SK-N-SH treated with all-trans-retinoic acid at 6 μM for 48 hours (cell line): ENCODE measurements around the gene RAPGEF4.

Experiments
- ARNTL ChIP-seq: fragments of 450-650 bp; formaldehyde crosslinking; IDR thresholded peaks from 2 replicates; pipeline ENCODE4 v1.5.0; 2020; ENCODE audit warnings: low read depth, mild to moderate bottlenecking, moderate library complexity, borderline replicate concordance
- ESRRG ChIP-seq: fragments of 250-450 bp; sonication (Bioruptor Pico); IDR thresholded peaks from 2 replicates; pipeline ENCODE4 v1.6.1; 2021; ENCODE audit warnings: mild to moderate bottlenecking
- POU6F1 ChIP-seq: fragments of 250-450 bp; sonication (Bioruptor Pico); IDR thresholded peaks from 2 replicates; pipeline ENCODE4 v1.8.0; 2021; ENCODE audit warnings: low read depth, mild to moderate bottlenecking, moderate library complexity, borderline replicate concordance
- RARB ChIP-seq: fragments of 250-450 bp; sonication (Bioruptor Pico); IDR thresholded peaks from 2 replicates; pipeline ENCODE4 v1.8.0; 2021; ENCODE audit warnings: mild to moderate bottlenecking, moderate library complexity
- TCF4 ChIP-seq: fragments of 250-450 bp; sonication (Bioruptor Pico); IDR thresholded peaks from 2 replicates; pipeline ENCODE4 v1.8.0; 2021; ENCODE audit warnings: mild to moderate bottlenecking, moderate library complexity, borderline replicate concordance
- ZNF8 ChIP-seq: fragments of 450-650 bp; formaldehyde crosslinking; IDR thresholded peaks from 2 replicates; pipeline ENCODE4 v1.5.0; 2020; ENCODE audit warnings: mild to moderate bottlenecking, moderate library complexity
- TF ChIP-seq, protein P1 (sequence below): fragments of 250-450 bp; sonication (Bioruptor Pico); IDR thresholded peaks from 2 replicates; pipeline ENCODE4 v1.5.1; 2020; ENCODE audit warnings: low read depth, mild to moderate bottlenecking, moderate library complexity
- TF ChIP-seq, protein P2 (sequence below): fragments of 250-450 bp; sonication (Bioruptor Pico); IDR thresholded peaks from 2 replicates; pipeline ENCODE4 v1.8.0; 2020; ENCODE audit warnings: mild to moderate bottlenecking, moderate library complexity, borderline replicate concordance

DNA sequence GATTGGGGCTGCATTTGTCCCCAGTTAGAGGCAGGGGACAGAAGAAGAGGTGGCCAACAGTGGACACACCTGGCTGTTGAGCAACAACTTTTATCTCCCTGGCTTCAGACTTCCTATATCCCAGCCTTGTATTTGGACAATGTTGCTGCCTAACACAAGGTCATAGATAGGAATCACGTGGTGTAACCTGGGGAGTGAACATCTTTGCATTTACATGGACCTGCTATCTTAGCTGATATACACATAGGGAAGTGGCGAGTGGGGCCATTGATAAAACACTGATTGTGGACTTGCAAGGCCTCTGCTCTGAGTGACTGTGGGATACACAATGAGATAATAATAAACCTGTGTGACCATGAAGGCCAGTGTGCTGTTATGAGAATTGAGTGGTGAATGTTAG lies 26.9 kb downstream of the RAPGEF4 start:
- TF ChIP-seq POU6F1 (CRISPR knock-in tag) (no peak), TCF4 (no peak), RARB (no peak), ARNTL (CRISPR knock-in tag) (no peak), ESRRG (no peak), ZNF8 (CRISPR knock-in tag) (no peak)
- TF ChIP-seq, protein P1, sequence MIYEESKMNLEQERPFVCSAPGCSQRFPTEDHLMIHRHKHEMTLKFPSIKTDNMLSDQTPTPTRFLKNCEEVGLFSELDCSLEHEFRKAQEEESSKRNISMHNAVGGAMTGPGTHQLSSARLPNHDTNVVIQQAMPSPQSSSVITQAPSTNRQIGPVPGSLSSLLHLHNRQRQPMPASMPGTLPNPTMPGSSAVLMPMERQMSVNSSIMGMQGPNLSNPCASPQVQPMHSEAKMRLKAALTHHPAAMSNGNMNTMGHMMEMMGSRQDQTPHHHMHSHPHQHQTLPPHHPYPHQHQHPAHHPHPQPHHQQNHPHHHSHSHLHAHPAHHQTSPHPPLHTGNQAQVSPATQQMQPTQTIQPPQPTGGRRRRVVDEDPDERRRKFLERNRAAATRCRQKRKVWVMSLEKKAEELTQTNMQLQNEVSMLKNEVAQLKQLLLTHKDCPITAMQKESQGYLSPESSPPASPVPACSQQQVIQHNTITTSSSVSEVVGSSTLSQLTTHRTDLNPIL: no peak
- TF ChIP-seq, protein P2, sequence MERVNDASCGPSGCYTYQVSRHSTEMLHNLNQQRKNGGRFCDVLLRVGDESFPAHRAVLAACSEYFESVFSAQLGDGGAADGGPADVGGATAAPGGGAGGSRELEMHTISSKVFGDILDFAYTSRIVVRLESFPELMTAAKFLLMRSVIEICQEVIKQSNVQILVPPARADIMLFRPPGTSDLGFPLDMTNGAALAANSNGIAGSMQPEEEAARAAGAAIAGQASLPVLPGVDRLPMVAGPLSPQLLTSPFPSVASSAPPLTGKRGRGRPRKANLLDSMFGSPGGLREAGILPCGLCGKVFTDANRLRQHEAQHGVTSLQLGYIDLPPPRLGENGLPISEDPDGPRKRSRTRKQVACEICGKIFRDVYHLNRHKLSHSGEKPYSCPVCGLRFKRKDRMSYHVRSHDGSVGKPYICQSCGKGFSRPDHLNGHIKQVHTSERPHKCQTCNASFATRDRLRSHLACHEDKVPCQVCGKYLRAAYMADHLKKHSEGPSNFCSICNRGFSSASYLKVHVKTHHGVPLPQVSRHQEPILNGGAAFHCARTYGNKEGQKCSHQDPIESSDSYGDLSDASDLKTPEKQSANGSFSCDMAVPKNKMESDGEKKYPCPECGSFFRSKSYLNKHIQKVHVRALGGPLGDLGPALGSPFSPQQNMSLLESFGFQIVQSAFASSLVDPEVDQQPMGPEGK (CRISPR knock-in tag): no peak
